Stomach smooth muscle (tissue), 2 donors: Measurements from ENCODE around the gene NAGLU.
"Not testable (repeated sequence)": the region's sequence is repeated elsewhere in the genome, so short reads cannot be mapped to it uniquely, and the experiment has no call there.

Source experiments
- H3K27ac ChIP-seq: one replicate; pipeline ENCODE4 v1.7.0; 2013; ENCODE audit warnings: mild to moderate bottlenecking, low read length, inconsistent platforms
- H3K27me3 ChIP-seq, 2 donors: one replicate each; pipeline ENCODE4 v1.7.0; 2013; ENCODE audit warnings: low read length in 2 of 2; ENCODE audit not compliant: insufficient read depth in 2 of 2, control insufficient read depth in 1 of 2
- H3K36me3 ChIP-seq, 2 donors: one replicate each; pipeline ENCODE4 v1.7.0; 2013; ENCODE audit warnings: low read length in 2 of 2; ENCODE audit not compliant: control insufficient read depth in 2 of 2, insufficient read depth in 2 of 2
- H3K4me1 ChIP-seq: one replicate; pipeline ENCODE4 v1.7.0; 2013; ENCODE audit warnings: low read length; ENCODE audit not compliant: control insufficient read depth, insufficient read depth
- H3K4me3 ChIP-seq, 2 donors: one replicate each; pipeline ENCODE4 v1.7.0; 2013; ENCODE audit warnings: low read length in 2 of 2
- H3K9ac ChIP-seq, 2 donors: one replicate each; pipeline ENCODE4 v1.7.0; 2013; ENCODE audit warnings: low read length in 2 of 2, mild to moderate bottlenecking in 1 of 2
- H3K9me3 ChIP-seq, 2 donors: one replicate each; pipeline ENCODE4 v1.7.0; 2013; ENCODE audit warnings: low read length in 2 of 2; ENCODE audit not compliant: control insufficient read depth in 2 of 2
- donor health status: healthy.
- donor health status: Pancreatic carcinoma.

The NAGLU gene

GRCh38 chr17:42535155-42536047 is 640 bp upstream of the NAGLU start:
- Histone ChIP-seq H3K27ac (peak overlapping the region; percentile 89), H3K9me3 (no peaks in the 10 kb centered on the region), H3K27me3 (no peaks in the 10 kb centered on the region), H3K4me3 (peak overlapping the region; percentile 63 to 80), H3K9ac (peak overlapping the region; percentile 64 to 74), H3K36me3 (peaks cover 5 to 13% of the 10 kb centered on the region in 2 donors), H3K4me1 (peaks cover 37% of the 10 kb centered on the region)

- H3K36me3 ChIP-seq, result peaks cover 8 to 21% of the 10 kb centered on the region in 2 donors
These were observed 523 bp downstream of the NAGLU start for GRCh38 chr17:42536372-42537155.

GRCh38 chr17:42537156-42537805 is 1.2 kb downstream of the NAGLU start:
- H3K4me1 ChIP-seq, result peaks cover 23% of the 10 kb centered on the region
- H3K9me3 ChIP-seq, result no peaks in the 10 kb centered on the region
- H3K9ac ChIP-seq, result peak overlapping the region; percentile 65 to 84
- H3K27me3 ChIP-seq, result no peaks in the 10 kb centered on the region
- peak overlapping the region; percentile 71 to 80 for H3K4me3 ChIP-seq
- H3K36me3 ChIP-seq, result peaks cover 9 to 21% of the 10 kb centered on the region in 2 donors
- peak overlapping the region; percentile 62 for H3K27ac ChIP-seq

More at GRCh38 chr17:42536372-42537155, 523 bp downstream of the NAGLU start:
- H3K4me1 ChIP-seq, result peaks cover 27% of the 10 kb centered on the region
- no peaks in the 10 kb centered on the region for H3K27me3 ChIP-seq
- H3K4me3 ChIP-seq, result peak overlapping the region; percentile 71 to 80
- peak overlapping the region; percentile 65 to 84 for H3K9ac ChIP-seq
- H3K9me3 ChIP-seq, result no peaks in the 10 kb centered on the region
- peak overlapping the region; percentile 62 for H3K27ac ChIP-seq

- Histone ChIP-seq H3K4me3 (no peak overlapping the region), H3K4me1 (peaks cover 23% of the 10 kb centered on the region), H3K9ac (no peak overlapping the region), H3K36me3 (peaks cover 12 to 24% of the 10 kb centered on the region in 2 donors), H3K9me3 (no peaks in the 10 kb centered on the region), H3K27me3 (no peaks in the 10 kb centered on the region), H3K27ac (no peak overlapping the region)
These were observed 1.9 kb downstream of the NAGLU start for GRCh38 chr17:42537826-42538451.

GRCh38 chr17:42538482-42538881 is 2.4 kb downstream of the NAGLU start:
- Histone ChIP-seq H3K4me1 (peaks cover 23% of the 10 kb centered on the region), H3K27me3 (no peaks in the 10 kb centered on the region), H3K4me3 (no peak overlapping the region), H3K27ac (no peak overlapping the region), H3K9ac (no peak overlapping the region), H3K36me3 (peaks cover 12 to 25% of the 10 kb centered on the region in 2 donors), H3K9me3 (no peaks in the 10 kb centered on the region)

GRCh38 chr17:42540558-42540957 is 4.5 kb downstream of the NAGLU start:
- not testable (repeated sequence) for H3K9ac ChIP-seq, H3K4me3 ChIP-seq, H3K27ac ChIP-seq, H3K27me3 ChIP-seq, H3K9me3 ChIP-seq
- peaks cover 12 to 29% of the 10 kb centered on the region in 2 donors for H3K36me3 ChIP-seq
- H3K4me1 ChIP-seq, result peaks cover 17% of the 10 kb centered on the region

GRCh38 chr17:42541041-42541833 is 5.2 kb downstream of the NAGLU start:
- H3K4me3 ChIP-seq, result no peak overlapping the region
- H3K9me3 ChIP-seq, result no peaks in the 10 kb centered on the region
- no peak overlapping the region for H3K9ac ChIP-seq
- H3K4me1 ChIP-seq, result peaks cover 13% of the 10 kb centered on the region
- H3K27ac ChIP-seq, result no peak overlapping the region
- H3K27me3 ChIP-seq, result no peaks in the 10 kb centered on the region
- H3K36me3 ChIP-seq, result peaks cover 12 to 29% of the 10 kb centered on the region in 2 donors

- Histone ChIP-seq H3K4me3 (no peak overlapping the region), H3K27me3 (no peaks in the 10 kb centered on the region), H3K9ac (no peak overlapping the region), H3K27ac (no peak overlapping the region), H3K36me3 (peaks cover 12 to 24% of the 10 kb centered on the region in 2 donors), H3K4me1 (peaks cover 4% of the 10 kb centered on the region), H3K9me3 (no peaks in the 10 kb centered on the region)
These were observed 7.4 kb downstream of the NAGLU start for GRCh38 chr17:42543190-42544079.

GRCh38 chr17:42544874-42545283 is 8.8 kb downstream of the NAGLU start:
- H3K9ac ChIP-seq, result no peak overlapping the region
- no peak overlapping the region for H3K27ac ChIP-seq
- peaks cover 7 to 16% of the 10 kb centered on the region in 2 donors for H3K36me3 ChIP-seq
- no peaks in the 10 kb centered on the region for H3K27me3 ChIP-seq
- no peak overlapping the region for H3K4me3 ChIP-seq
- no peaks in the 10 kb centered on the region for H3K9me3 ChIP-seq
- peaks cover 4% of the 10 kb centered on the region for H3K4me1 ChIP-seq
